Kasumi-1 (cell line): ENCODE data around the gene MAN1A2.
A peak's percentile ranks its signal among the peaks of the same experiment; 100 is the strongest.
"Not testable (repeated sequence)": the region's sequence is repeated elsewhere in the genome, so short reads cannot be mapped to it uniquely, and the experiment has no call there.

Source experiments
- DNase-seq, 2 experiments: peaks; one replicate each; lab custom pipeline; 2025; lab: John Stamatoyannopoulos, UW

MAN1A2 gene

DNA sequence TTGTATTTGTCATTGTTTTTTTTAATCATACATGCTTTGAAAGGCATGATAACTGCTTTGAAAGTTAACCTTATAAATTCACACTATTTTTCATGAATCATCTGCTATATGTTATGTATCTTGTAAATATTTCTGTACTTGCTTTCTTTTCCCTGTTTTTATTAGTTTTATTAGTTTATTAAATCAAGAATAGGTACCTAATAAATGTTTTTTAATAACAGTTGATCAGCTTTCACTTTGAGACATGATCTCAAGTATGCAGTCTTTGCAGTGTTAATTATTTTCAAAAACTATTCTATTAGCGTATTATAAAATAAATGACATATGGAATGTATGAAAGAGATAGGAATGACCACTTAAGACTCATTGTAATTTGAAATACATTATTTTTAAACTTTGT, 127.8 kb downstream of the MAN1A2 start:
- DNase-seq: no peak

DNA sequence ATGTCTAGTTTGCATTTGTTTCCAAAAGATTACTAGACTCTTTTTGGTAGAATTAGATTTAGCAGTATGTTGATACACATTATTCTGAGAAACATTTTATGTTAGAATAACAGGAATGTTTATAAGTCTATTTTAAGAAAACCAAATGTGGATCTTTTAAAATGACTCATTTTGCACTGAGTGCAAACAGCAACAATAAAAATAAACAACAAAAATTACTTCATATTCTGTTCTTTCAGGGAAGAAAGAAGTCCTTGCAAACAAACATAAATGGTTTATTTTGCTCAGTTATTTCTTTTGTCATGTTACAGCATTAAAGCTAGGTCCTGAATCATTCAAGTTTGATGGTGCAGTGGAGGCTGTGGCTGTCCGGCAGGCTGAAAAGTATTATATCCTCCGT, 131.8 kb downstream of the MAN1A2 start:
- no peak for DNase-seq

DNA sequence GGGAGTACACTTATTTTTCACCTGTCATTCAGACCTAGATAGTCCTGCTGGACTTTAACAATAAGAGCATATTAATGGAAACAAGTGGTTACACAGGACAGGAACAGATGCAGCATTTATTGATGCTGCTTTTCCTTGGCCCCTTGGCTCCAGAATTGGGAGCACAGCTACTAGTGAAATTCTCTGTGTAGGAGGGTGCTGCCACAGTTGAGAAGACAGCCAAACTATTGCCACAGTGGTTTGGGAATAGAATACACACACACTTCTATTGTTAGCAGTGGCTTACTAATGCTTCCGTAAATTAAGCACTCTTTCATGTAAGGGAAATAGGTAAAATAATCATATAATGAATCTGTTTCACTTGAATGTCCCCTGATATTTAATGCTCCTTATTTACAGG, 133.3 kb downstream of the MAN1A2 start:
- DNase-seq: no peak

DNA sequence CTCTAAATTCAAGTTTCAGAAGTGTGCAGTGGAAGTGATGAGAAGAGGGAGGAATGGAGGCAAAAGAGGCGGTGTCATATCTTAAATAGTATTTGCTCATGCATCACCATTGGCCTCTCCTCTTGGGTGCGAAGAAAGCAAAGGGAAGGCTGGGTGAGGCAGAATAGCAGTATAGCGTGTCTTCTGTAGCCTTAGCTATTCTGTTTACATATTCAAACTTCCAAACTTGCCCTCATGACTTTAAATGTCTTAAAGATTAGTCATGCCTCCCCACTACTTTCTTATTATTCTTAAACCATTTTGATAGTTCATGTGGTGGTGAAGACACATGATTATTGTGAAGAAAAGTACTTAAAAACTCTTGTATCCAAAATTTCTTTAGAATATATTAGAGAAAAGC, 134.0 kb downstream of the MAN1A2 start:
- no peak for DNase-seq

DNA sequence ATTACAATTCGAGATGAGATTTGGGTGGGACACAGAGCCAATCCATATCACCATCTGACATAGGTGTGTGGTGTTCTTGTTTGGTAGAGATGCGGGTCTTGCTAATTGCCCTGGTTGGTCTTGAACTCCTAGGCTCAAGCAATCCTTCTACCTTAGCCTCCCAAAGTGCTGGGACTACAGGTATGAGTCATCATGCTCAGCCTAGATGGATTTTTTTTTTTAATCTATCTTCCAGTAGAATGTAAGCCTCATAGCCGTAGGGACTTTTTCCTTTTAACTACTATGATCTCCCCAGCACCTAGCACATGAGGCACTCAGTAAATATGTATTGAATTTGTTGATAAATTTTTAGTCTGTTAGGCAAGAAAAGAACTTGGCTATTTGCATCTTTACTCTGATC, 144.0 kb downstream of the MAN1A2 start:
- no peak for DNase-seq

DNA sequence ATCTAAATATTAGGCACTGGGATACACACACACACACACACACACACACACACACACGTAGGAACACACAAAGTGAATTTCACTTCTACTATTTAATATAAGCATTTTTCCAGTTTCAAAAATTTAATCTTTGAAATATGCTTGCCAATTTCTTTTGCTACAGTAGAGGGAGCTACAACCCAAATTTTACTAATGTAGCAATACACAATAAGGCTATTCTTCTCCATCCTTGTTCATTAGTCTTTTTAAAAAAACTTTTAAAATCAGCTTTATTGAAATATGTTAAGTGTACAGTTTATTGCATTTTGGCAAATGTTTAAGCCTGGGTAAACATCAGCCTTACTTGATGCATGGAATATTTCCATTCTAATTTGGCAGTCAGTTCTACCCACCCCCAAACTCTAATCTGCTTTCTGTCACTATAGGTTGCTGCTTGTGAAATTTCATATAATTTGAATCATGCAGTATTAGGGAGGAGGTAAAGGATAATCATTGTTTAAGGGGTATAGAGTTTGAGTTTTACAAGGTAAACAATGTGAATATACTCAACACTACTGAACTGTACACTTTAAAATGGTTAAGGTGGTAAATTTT, 145.6 kb downstream of the MAN1A2 start:
- DNase-seq: peak; percentile 40 to 67

DNA sequence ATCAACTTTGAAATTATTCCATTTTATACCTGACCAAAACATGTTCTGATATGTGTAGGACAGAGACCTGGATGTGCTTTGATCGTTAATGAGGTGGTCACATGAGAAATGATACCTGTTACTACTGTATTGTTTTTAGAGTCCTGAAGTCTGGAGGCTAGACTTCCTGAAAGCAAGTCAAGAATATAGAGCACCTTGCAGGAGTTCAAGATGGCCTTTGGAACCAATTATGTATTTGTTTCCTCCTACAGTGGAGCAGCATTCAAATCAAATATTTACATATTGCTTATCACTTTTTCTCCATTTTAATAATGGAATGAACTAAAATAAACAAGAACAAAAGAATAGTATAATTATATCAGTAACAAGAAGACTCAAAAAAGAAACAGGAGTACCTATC, 155.9 kb downstream of the MAN1A2 start:
- DNase-seq: no peak

DNA sequence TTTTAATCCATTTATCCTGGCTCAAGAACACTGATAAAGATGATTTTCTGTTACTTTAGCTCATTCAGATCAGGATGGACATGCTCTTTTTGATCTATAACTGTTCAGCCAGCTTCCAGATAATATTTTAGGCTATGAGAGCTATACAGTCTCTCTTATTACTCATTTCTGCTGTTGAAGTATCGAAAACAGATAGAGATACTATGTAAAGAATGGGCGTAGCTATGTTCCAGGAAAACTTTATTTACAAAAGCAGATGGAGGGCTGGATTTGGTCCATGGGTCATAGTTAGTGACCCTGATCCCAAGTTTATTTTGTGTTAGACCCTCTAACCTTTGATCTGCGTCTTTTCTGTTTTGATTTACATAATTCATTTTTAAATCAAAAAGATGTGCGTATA, 159.8 kb downstream of the MAN1A2 start:
- no peak for DNase-seq

DNA sequence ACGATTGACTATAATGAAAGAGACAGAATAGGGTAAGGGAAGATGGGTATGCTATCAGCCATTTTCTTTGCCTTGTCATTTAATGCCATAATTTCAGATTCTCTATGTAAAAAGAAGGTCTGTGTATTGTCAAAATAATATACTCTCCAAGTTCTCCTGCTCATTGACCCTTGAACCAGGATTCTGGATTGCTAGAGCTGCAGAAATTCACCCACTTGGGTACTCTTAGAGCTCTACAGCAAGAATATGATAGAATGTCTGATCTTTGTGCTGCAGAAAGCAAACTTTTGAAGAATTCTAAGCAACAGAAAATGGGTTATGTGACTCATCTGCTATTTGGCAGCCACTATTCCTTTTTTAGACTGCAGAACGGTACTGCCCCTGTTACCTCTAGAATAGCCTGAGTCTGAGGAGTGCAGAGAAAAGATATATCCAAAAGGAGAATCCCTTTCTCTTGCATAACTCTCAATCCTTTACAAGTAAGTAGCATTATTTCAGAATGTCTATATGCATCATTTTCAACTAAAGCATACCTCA, 160.4 kb downstream of the MAN1A2 start:
- DNase-seq: no peak

DNA sequence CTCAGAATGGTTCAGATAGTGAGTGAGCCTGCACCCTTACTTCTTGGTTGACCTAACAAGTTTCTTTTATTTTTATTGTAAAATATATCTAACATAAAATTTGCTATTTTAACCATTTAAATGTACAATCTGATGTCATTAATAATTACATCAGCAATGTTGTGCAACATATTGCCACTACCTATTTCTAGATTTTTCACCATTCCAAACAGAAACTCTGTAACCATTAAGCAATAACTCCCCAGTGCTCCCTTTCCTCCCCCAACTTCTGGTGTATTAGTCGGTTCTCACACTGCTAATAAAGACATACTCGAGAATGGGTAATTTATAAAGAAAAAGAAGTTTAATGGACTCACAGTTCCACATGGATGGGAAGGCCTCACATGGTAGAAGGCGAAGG, 162.4 kb downstream of the MAN1A2 start:
- DNase-seq: no peak

DNA sequence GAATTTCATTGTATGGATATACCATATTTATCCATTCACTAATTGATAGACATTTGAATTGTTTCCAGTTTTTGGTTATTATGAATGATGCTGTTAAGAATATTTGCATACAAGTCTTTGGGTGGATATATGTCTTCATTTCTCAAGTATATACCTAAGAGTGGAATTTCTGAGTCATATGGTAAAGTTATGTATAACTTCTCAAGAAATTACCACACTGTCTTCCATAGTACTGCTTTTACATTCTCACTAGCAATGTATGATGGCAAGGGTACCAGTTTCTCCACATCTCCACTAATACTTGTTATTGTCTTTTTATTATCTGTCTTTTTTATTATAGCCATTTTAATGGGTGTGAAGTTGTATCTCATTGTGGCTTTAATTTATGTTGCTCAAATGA, 164.0 kb downstream of the MAN1A2 start:
- DNase-seq: no peak

DNA sequence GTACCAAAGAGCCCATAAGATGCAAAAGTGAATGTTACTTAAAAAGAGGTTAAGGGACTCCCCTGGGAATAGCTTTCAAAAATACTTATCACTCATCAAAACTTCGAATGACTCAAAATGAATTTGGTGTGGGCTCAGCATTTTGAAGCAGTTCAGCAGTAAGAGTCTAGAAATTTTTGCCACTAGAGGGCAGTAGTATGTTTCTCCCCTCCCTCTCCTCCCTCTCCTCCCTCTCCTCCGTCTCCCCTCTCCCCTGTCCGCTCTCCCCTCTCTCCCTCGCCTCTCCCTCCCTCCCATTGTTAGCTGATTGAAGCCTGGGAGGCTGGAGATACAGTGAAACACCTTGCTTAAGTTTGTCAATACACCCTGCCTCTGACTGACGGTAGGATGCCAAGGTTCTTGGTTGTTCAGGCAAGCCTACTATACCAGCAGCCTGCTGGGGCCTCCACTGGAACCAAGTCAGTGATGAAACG, 167.8 kb downstream of the MAN1A2 start:
- peak; percentile 74 to 83 for DNase-seq

DNA sequence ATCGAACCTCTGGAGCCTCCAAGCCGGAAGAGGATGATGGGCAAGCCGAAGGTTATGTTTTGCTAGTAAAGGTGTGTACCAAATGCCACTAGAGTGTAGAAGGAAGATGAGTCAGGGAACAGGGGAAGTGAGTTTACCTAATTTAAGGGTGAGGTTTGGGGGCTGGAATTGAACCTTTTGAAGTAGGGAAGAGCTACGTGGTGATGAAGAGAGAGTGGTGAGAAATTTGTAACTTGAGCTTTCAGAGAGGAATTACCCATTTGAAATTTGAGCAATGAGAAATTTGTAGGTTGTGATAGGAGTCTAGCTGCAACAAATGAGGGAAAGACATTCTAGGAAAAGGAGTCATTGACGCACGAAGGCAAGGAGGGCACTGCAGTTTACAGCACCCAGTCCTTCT, 168.6 kb downstream of the MAN1A2 start:
- DNase-seq: no peak

DNA sequence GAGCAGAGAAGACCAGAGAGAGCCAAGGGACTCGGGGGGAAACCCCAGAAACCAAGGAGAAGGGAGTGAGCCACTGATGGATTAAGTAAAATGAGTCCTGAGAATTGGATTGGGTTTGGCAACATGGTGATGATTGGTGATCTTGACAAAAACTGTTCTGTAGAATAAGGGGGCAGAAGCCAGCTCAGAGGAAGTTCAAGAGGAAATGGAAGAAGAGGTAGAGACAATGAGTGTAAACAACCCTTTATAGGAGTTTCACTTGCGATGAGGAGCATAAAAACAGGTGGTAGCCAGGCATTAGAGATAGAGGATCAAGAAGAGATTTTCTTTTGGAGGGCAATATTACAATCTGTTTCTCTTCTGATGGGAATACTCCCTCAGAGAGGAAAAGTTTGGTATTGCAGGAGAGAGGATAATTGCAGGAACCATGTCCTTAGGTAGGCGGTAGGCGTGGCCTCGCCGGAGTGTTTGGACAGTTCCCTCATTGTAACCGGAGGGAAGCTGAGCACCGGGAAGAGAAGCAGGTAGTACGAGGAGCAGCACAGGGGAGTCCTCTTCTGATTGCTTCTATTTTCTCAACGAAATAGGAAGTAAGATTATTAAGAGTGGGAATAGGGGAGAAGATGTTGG, 170.2 kb downstream of the MAN1A2 start:
- DNase-seq: no peak

DNA sequence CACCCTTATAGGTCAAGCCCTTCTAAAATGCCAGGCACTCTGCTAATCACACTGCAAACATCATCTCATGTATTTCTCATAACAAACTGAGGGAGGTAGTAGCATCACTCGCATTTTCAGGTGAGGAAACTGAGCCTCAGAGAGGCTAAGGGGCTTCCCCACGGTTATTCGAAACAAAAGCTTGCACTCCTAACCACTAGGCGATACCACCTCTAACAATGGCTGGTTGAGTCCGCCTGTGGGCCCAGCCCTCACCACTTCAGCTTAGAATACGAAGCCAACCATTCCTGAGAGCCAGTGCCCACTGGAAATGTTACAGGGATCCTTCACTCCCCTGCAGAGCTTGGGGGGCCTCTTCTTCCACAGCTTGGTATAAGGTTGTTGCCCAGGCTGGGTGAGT, 173.3 kb downstream of the MAN1A2 start:
- no peak for DNase-seq

DNA sequence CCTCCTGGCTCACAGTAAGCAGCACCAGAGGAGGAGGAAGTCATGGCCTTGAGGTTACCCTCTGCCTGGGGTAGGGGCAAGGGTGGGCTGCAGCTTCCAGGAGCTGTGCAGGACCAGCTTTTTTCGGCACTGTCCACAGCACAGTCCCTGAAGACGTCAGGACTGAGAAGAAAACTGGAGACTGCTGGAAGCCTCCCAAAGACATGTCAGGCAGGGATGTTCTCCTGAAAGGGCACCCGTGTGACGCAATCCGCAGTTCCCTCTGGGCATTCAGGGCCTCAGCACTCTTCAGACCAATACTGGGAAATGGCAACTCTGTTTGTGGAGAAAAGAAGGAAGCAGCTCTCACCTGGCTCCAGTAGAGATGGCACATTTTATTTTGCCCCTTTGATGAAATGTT, 173.8 kb downstream of the MAN1A2 start:
- no peak for DNase-seq

DNA sequence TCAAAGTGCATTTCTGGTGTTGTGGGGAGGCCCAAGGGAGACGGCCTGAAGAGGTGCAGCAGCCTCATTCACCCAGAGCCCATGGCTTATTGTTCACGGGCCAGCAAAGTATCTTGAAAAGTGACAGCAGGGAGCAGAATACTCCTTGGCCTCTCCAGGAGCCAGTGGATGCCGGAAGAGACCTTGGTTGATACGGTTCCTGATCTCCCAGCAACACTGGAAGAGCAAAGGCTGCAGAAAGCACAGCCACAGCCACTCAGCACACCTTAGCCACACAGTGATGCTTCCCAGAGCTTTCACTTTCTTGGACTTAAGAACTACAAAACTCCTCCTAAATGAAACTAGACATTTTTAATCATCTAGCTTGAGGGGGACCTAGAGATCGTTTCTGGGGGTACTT, 174.3 kb downstream of the MAN1A2 start:
- no peak for DNase-seq

DNA sequence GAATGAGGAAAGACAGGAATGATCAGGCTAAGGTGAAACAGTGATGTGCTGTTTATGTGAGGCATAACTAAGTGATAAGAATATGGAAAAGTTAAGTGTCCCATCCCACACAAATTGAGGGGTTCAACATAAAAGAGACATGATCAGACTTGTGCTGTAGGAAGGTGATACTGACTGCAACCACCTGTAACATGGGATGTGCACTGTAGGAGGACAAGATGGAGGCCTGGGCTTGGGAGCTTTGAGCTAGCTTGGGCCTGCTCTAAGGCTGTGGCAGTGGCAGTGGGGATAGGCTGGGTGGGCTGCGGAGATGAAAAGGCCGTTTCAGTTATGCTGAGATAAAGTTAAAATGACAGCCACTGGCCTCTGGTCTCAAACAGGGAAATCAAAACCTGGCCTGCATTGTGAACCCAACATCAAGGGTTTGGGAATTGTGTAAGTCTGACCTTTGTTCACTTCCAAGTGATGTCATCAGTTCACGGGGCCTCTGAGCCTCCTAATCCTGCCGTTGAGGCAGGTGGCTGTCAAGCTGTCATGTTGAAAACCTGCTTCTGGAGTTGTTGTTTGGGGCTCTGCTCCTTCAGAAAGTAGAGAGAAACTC, 177.4 kb downstream of the MAN1A2 start:
- DNase-seq: no peak

DNA sequence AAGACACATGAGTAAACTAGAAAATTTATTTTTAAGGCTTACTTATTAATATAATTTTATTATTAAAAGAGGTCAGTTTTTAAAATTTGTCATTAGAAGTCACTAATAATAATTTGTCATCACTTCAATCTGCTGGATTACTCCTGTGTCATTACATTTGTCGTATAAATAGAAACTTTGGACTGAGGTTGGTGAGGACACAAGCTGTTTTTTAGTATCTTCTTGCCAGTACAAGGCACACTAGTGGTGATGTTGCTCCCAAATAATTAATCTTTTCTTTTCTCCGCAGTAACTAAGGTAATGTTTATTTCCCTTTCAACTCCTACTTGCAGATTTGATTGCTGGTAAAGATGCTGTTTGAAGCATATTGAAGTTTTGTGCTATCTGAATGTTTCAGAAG, 179.2 kb downstream of the MAN1A2 start:
- DNase-seq: no peak

DNA sequence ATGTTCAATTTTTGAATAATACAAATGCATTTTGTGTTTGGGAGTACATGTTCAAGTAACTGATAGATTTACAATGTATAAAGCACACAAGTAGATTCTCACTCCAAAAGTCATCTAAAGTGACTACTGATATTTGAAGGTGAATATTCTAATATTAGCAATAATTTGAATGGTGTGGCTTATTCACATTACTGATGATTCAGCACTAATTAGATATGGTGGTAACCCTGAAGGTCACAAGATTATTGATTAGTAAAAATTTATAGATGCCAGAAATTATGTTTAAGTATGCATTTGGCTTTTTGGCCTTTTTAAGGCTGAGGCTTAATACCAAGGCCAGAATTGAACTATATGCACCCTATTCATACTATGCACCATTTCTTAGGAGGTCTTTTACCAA, 186.2 kb downstream of the MAN1A2 start:
- no peak for DNase-seq

DNA sequence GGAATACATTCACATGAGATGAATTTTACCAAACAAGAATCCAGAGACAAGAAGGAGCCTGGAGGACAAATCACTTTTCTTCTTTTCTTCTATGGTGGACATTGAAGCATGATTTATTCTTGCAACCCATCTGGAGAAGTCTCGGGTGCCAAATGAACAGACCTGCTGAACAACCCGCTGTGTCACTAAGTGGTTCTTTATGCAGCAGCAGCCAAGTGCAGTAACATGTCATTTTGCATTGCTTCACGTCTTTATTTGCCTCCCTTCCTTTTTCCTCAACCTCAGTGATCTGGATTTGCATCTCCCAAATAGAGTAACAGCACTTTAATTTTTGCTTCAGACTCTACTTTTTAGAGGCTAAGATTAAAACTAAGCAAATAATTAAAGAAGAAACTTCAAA, 188.6 kb downstream of the MAN1A2 start:
- DNase-seq: no peak

DNA sequence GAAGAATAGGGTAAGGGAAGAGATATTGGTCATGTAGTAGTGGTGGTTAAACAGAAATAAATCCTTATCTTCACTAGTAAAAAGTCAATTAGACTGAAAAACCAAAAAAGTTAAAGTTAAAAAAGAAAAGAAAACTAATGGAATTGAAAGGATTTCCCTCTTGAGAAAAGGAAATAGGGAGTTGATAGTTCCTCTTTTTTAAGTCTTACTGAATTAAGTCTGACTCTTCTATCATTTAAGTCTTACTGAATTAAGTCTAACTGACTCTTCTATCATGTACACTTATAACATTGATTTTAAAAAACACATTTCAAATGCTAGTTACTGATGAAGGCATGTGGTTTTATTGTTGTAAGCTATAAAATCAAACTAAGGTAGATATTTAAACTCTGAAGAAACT, 189.1 kb downstream of the MAN1A2 start:
- DNase-seq: peak; percentile 49 to 58

DNA sequence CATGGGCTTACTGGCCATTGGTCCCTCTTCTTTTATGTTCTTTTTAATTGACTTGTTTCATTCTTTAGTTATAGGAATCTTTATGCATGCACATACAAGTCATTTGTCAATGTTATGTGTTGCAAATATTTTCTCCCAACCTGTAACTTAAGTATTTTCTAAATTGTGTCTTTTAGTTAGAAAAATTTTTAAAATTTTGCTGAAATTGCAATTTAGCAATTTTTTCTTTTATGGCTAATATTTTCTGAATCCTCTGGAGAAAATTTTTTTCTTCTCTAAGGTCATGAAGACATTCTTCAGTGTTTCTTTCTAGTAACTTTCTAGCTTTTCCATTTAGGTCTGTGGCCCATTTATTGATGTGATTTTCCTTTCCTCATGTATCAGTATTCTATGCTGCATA, 189.7 kb downstream of the MAN1A2 start:
- no peak for DNase-seq

DNA sequence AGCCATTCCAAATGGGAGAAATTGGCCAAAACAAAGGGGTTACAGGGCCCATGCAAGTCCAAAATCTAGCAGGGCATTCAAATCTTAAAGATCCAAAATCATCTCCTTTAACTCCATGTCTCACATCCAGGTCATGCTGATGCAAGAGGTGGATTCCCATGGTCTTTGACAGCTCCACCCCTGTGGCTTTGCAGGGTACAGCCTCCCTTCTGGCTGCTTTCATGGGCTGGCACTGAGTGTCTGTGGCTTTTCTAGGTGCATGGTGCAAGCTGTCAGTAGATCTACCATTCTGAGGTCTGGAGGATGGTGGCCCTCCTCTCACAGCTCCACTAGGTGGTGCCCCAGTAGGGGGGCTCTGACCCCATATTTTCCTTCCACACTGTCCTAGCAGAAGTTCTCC, 191.2 kb downstream of the MAN1A2 start:
- DNase-seq: not testable (repeated sequence)
